Ascending aorta (tissue), 2 donors: ENCODE measurements around the gene LCTL. TPM values are rescaled to one million over a fixed set of nuclear protein-coding genes. Genes with fewer than 3 reads are reported as not detected.

Source experiments
- DNase-seq, 2 donors: peaks; one replicate each; pipeline ENCODE4 v3.0.0-alpha.2; 2019; ENCODE audit warnings: low spot score in 2 of 2
- H3K27ac ChIP-seq, 2 donors: fragments of 200-600 bp; sonication (generic); one replicate each; pipeline ENCODE4 v1.5.1; 2016 to 2017; ENCODE audit warnings: mild to moderate bottlenecking in 1 of 2
- H3K27me3 ChIP-seq: fragments of 200-600 bp; sonication (generic); one replicate; pipeline ENCODE4 v1.5.1; 2017
- H3K36me3 ChIP-seq, 2 donors: fragments of 200-600 bp; sonication (generic); one replicate each; pipeline ENCODE4 v1.5.1; 2016
- H3K4me1 ChIP-seq, 2 donors: fragments of 200-600 bp; sonication (generic); one replicate each; pipeline ENCODE4 v1.5.1; 2016 to 2017; ENCODE audit warnings: mild to moderate bottlenecking in 1 of 2
- H3K4me3 ChIP-seq, 2 donors: fragments of 200-600 bp; sonication (generic); one replicate each; pipeline ENCODE4 v1.5.1; 2016 to 2017; ENCODE audit warnings: mild to moderate bottlenecking in 1 of 2
- H3K9me3 ChIP-seq, 2 donors: fragments of 200-600 bp; sonication (generic); one replicate each; pipeline ENCODE4 v1.5.1; 2016
- CTCF ChIP-seq, 3 experiments: fragments of 200-600 bp in 2 of 3; fragments of 450-650 bp in 1 of 3; sonication (generic) in 2 of 3; IDR thresholded peaks; one replicate each; pipeline ENCODE4 v1.5.1; 2016 to 2019; ENCODE audit warnings: antibody characterized with exemption in 3 of 3, mild to moderate bottlenecking in 1 of 3, moderate library complexity in 1 of 3
- intact Hi-C: fragments of 100-400 bp; cut with DNase I; formaldehyde crosslinking; loops from one replicate; pipeline ENCODE4 v1.15.1; 2023
- total RNA-seq: library from RNA; depleted of rRNA; stranded (reverse); fragments of >200 nt; gene quantifications from one replicate; pipeline ENCODE4 v1.1.0, GENCODE V29; 2016

The LCTL gene
- total RNA-seq, 1 donor from 2014 or later = not detected

DNA sequence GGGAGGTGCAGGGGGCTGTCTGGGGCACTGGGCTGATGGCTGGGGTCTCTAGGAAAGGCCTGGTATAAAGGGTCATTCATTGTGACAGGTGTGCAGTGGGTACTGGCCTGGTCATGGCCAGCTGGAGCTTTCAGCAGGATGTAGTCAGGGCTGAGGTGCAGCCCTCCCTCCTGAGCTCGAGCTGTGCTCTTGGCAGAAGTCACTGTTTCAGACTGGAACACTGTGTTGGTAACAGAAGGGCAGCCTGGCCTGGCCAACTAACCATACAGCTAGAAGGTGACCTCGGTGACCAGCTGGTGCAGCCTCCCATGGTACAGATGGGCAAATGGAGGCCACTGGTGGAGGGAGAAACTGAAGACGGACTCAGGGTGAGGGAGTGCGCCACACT lies 34.4 kb upstream of the LCTL start:
- no peak for DNase-seq
- Histone ChIP-seq H3K27ac (no peak overlapping the region), H3K4me1 (peaks cover 0 to 3% of the 10 kb centered on the region in 2 donors), H3K27me3 (no peaks in the 10 kb centered on the region), H3K36me3 (no peaks in the 10 kb centered on the region), H3K9me3 (no peaks in the 10 kb centered on the region), H3K4me3 (no peak overlapping the region)
- intact Hi-C loops = no loop called here
- TF ChIP-seq CTCF (IDR thresholded peaks at IDR 0.05) = no peak

DNA sequence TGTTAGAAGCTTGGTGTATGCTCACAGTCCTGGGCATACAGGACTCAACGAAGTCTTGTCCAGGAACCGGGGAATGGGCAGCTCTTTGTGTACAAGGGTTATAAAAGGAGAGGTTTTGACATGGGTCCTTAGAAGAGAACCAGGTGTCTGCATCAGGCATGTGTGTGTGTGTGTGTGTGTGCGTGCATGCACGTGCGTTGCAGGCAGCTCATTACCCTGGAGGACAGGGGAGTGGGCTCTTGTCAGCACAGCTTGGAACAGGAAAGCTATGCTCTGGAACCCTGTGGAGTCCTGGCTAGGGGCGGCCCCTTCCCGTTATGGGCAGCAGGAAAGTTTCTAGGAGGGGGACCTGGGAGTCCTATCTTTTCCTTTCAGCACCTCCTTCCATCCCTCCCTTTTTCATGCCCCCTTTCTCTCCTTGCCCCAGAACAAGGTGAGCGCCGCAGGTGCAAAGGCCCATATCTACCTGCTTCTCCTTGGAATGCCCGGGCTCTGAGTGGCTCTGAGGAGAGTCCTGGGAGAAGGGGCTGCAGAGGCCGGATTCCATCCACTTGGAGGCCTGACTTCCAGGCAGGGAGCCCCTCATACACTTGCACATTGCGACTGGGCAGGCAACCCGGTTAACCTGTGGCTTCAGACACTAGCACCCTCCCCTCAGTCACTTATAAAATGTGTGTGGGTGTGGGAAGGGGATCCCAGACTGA lies 33.9 kb upstream of the LCTL start:
- no peaks in the 10 kb centered on the region for H3K36me3 ChIP-seq
- intact Hi-C loops = no loop called here
- no peaks in the 10 kb centered on the region for H3K27me3 ChIP-seq
- no peak overlapping the region for H3K4me3 ChIP-seq
- peaks cover 0 to 3% of the 10 kb centered on the region in 2 donors for H3K4me1 ChIP-seq
- no peak for DNase-seq
- H3K27ac ChIP-seq = no peak overlapping the region
- no peak for TF ChIP-seq CTCF (IDR thresholded peaks at IDR 0.05)
- H3K9me3 ChIP-seq = no peaks in the 10 kb centered on the region

DNA sequence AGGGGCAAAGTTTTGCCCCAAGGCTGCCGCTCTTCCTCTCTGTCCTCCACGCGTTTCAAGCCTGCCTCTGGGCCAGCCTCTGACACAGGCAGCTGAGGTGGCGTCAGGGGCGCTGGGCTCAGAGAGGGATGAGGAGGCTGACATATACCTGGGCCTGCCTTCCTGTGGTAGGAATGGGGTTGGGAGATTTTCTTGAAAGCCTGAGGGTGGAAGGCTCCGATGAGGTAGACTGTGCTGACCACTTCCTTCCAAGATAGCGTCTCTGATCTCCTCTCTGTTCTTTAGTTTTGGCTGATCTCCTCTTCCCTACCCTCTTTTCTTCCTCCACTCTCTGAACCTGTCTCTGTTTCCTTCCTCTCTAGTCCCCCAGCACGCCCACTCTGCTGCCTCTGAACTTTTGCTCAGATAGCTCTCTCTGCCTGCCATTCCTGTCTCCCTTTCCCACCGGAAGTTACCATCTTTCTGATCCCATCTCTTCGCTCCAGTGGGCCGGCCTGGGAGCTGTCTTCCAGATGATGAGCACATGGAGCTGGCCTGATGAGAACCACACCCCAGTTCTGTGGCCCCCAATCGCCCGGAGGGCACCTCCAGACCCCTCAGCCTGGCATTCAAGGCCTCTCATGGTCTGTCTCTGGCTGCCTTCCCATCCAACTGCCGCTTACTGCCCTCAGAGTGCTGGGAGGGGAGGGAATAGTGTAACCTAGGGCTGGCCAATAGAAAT lies 32.5 kb upstream of the LCTL start:
- TF ChIP-seq CTCF (IDR thresholded peaks at IDR 0.05) = no peak

GRCh38 chr15:66595931-66596545 lies 30.2 kb upstream of the LCTL start:
- H3K27ac ChIP-seq = no peak overlapping the region
- no peak for TF ChIP-seq CTCF (IDR thresholded peaks at IDR 0.05)
- no peak for DNase-seq
- H3K9me3 ChIP-seq = no peaks in the 10 kb centered on the region
- H3K4me1 ChIP-seq = no peaks in the 10 kb centered on the region
- intact Hi-C loops = no loop called here
- no peaks in the 10 kb centered on the region for H3K36me3 ChIP-seq
- H3K27me3 ChIP-seq = no peaks in the 10 kb centered on the region
- no peak overlapping the region for H3K4me3 ChIP-seq

More for the DNA sequence above, 32.5 kb upstream of the LCTL start:
- H3K27me3 ChIP-seq = no peaks in the 10 kb centered on the region
- H3K4me1 ChIP-seq = no peaks in the 10 kb centered on the region
- H3K27ac ChIP-seq = no peak overlapping the region
- no peaks in the 10 kb centered on the region for H3K9me3 ChIP-seq
- H3K36me3 ChIP-seq = no peaks in the 10 kb centered on the region
- no peak overlapping the region for H3K4me3 ChIP-seq
- intact Hi-C loops = no loop called here
- no peak for DNase-seq

- no peak for DNase-seq
- H3K4me1 ChIP-seq = no peaks in the 10 kb centered on the region
- no peak overlapping the region for H3K27ac ChIP-seq
- intact Hi-C loops = no loop called here
- H3K9me3 ChIP-seq = no peaks in the 10 kb centered on the region
- TF ChIP-seq CTCF (IDR thresholded peaks at IDR 0.05) = no peak
- H3K36me3 ChIP-seq = no peaks in the 10 kb centered on the region
- H3K4me3 ChIP-seq = no peak overlapping the region
- no peaks in the 10 kb centered on the region for H3K27me3 ChIP-seq
These were observed 29.5 kb upstream of the LCTL start for GRCh38 chr15:66595332-66595731.
